GM23248 (cell line): Measurements from ENCODE around the gene GBX1. TPM values are rescaled to one million over a fixed set of nuclear protein-coding genes. Genes with fewer than 3 reads are reported as not detected.

Experiments
- DNase-seq: peaks from one replicate; pipeline ENCODE4 v3.0.0-alpha.2; 2015
- H2AFZ ChIP-seq: fragments of 200-600 bp; sonication (generic); 2 replicates; pipeline ENCODE4 v1.6.1; 2016; ENCODE audit warnings: antibody characterized with exemption
- H3F3A ChIP-seq: fragments of 200-600 bp; sonication (generic); 2 replicates; pipeline ENCODE4 v1.6.1; 2016; ENCODE audit warnings: mild to moderate bottlenecking, antibody characterized with exemption, mixed run types; ENCODE audit not compliant: insufficient read depth
- H3K27ac ChIP-seq: fragments of 200-600 bp; sonication (generic); 2 replicates; pipeline ENCODE4 v1.5.1; 2016; ENCODE audit warnings: mild to moderate bottlenecking
- H3K27me3 ChIP-seq: fragments of 200-600 bp; sonication (generic); replicated peaks from 2 replicates; pipeline ENCODE4 v1.6.1; 2016; ENCODE audit warnings: mild to moderate bottlenecking; ENCODE audit not compliant: insufficient read depth
- H3K36me3 ChIP-seq: fragments of 200-600 bp; sonication (generic); 2 replicates; pipeline ENCODE4 v1.6.1; 2016; ENCODE audit warnings: low read depth, mild to moderate bottlenecking
- H3K4me1 ChIP-seq: fragments of 200-600 bp; sonication (generic); 2 replicates; pipeline ENCODE4 v1.6.1; 2016; ENCODE audit warnings: mild to moderate bottlenecking; ENCODE audit not compliant: insufficient read depth
- H3K4me2 ChIP-seq: fragments of 200-600 bp; sonication (generic); one replicate; pipeline ENCODE4 v1.6.1; 2016; ENCODE audit warnings: mild to moderate bottlenecking; ENCODE audit not compliant: unreplicated experiment
- H3K4me3 ChIP-seq: fragments of 200-600 bp; sonication (generic); 2 replicates; pipeline ENCODE4 v1.5.1; 2016; ENCODE audit warnings: mild to moderate bottlenecking
- H3K79me2 ChIP-seq: fragments of 200-600 bp; sonication (generic); 2 replicates; pipeline ENCODE4 v1.6.1; 2016; ENCODE audit warnings: mild to moderate bottlenecking; ENCODE audit not compliant: insufficient read depth
- H3K9ac ChIP-seq: fragments of 200-600 bp; sonication (generic); 2 replicates; pipeline ENCODE4 v1.6.1; 2016; ENCODE audit warnings: mild to moderate bottlenecking
- H3K9me2 ChIP-seq: fragments of 200-600 bp; sonication (generic); 2 replicates; pipeline ENCODE4 v1.6.1; 2016; ENCODE audit warnings: mixed run types, mild to moderate bottlenecking, moderate library complexity; ENCODE audit not compliant: insufficient read depth
- H3K9me3 ChIP-seq: fragments of 200-600 bp; sonication (generic); one replicate; pipeline ENCODE4 v1.6.1; 2017; ENCODE audit warnings: low read depth
- H4K20me1 ChIP-seq: fragments of 200-600 bp; sonication (generic); 2 replicates; pipeline ENCODE4 v1.6.0; 2016; ENCODE audit not compliant: insufficient read depth
- EZH2 ChIP-seq: fragments of 200-600 bp; sonication (generic); IDR thresholded peaks from 2 replicates; pipeline ENCODE4 v1.6.1; 2018; ENCODE audit warnings: antibody characterized with exemption, mild to moderate bottlenecking; ENCODE audit not compliant: insufficient read depth, poor library complexity, severe bottlenecking
- EZH2phosphoT487 ChIP-seq: fragments of 200-600 bp; sonication (generic); IDR thresholded peaks from 2 replicates; pipeline ENCODE4 v1.6.1; 2018; ENCODE audit warnings: antibody characterized with exemption, moderate library complexity, mild to moderate bottlenecking, low read depth; ENCODE audit not compliant: insufficient read depth
- WGBS, 2 experiments: methylation state at CpG; one replicate each; pipeline ENCODE4 v1.1.6; 2015 to 2017; ENCODE audit warnings: low lambda C conversion rate in 2 of 2, low coverage in 1 of 2; ENCODE audit errors: missing lambda C conversion rate in 2 of 2; 5-methylcytosine and 5-hydroxymethylcytosine counted together
- in situ Hi-C: fragments of 300-500 bp; cut with MboI; formaldehyde crosslinking; loops from 2 replicates; pipeline ENCODE4 v1.15.0; 2020
- polyA plus RNA-seq: library from polyadenylated mRNA; unstranded; fragments of >200 nt; fragmentation: Nextera tagmentation; extraction: Ambion mirVana; gene quantifications from 2 replicates; pipeline ENCODE4 v1.2.1, GENCODE V29; 2016
- total RNA-seq: library from RNA; depleted of rRNA; stranded (reverse); fragments of >200 nt; shearing (Covaris generic); gene quantifications from 2 replicates; pipeline ENCODE4 v1.2.3, GENCODE V29; 2014

The GBX1 gene
- total and polyA plus RNA-seq, 2 experiments from 2014 or later: not detected

- WGBS, 2 experiments: 25 to 37% methylated on average over 12 to 20 of the region's 20 CpGs
- peaks cover 15% of the 10 kb centered on the region for H3K4me1 ChIP-seq
Observed at GRCh38 chr7:151110941-151111645, 56.4 kb downstream of the GBX1 start.

GRCh38 chr7:151110236-151110940 is 57.1 kb downstream of the GBX1 start:
- Histone ChIP-seq H3K9me3 (no peaks in the 10 kb centered on the region), H3K4me1 (peaks cover 16% of the 10 kb centered on the region), H3K27ac (no peak overlapping the region; the same call in 1 of the 2 replicates), H3K4me3 (no peak overlapping the region), H3K9ac (no peak overlapping the region), H3K79me2 (peaks cover 89% of the 10 kb centered on the region), H2AFZ (no peak overlapping the region), H3K36me3 (no peaks in the 10 kb centered on the region), H3K27me3 (no peaks in the 10 kb centered on the region), H3K4me2 (no peak overlapping the region), H3F3A (peaks cover 17% of the 10 kb centered on the region), H4K20me1 (no peaks in the 10 kb centered on the region), H3K9me2 (no peaks in the 10 kb centered on the region)
- in situ Hi-C loops: no loop called here
- no peak for DNase-seq
- WGBS, 2 experiments: 58 to 62% methylated on average over 11 of the region's 11 CpGs
- TF ChIP-seq EZH2phosphoT487 (no peak), EZH2 (no peak)

More at GRCh38 chr7:151110941-151111645, 56.4 kb downstream of the GBX1 start:
- no peak overlapping the region; the same call in 1 of the 2 replicates for H3K27ac ChIP-seq
- peaks cover 17% of the 10 kb centered on the region for H3F3A ChIP-seq
- H3K9me3 ChIP-seq: no peaks in the 10 kb centered on the region
- TF ChIP-seq EZH2 (no peak), EZH2phosphoT487 (no peak)
- peaks cover 91% of the 10 kb centered on the region for H3K79me2 ChIP-seq
- no peaks in the 10 kb centered on the region for H4K20me1 ChIP-seq
- no peak overlapping the region for H2AFZ ChIP-seq
- no peaks in the 10 kb centered on the region for H3K36me3 ChIP-seq
- no peak overlapping the region for H3K4me3 ChIP-seq
- H3K9me2 ChIP-seq: no peaks in the 10 kb centered on the region
- peak; percentile 86 for DNase-seq
- H3K9ac ChIP-seq: no peak overlapping the region
- in situ Hi-C loops: no loop called here
- H3K27me3 ChIP-seq: no peaks in the 10 kb centered on the region
- no peak overlapping the region for H3K4me2 ChIP-seq

GRCh38 chr7:151109094-151110048 is 58.1 kb downstream of the GBX1 start:
- Histone ChIP-seq H2AFZ (no peak overlapping the region), H3K4me2 (no peak overlapping the region), H4K20me1 (no peaks in the 10 kb centered on the region; the same call in 1 of the 2 replicates), H3F3A (peaks cover 20% of the 10 kb centered on the region), H3K4me3 (no peak overlapping the region), H3K27ac (no peak overlapping the region), H3K4me1 (peaks cover 20% of the 10 kb centered on the region), H3K9me2 (no peaks in the 10 kb centered on the region), H3K9me3 (no peaks in the 10 kb centered on the region), H3K79me2 (peaks cover 99% of the 10 kb centered on the region), H3K36me3 (no peaks in the 10 kb centered on the region), H3K9ac (no peak overlapping the region; the same call in 1 of the 2 replicates), H3K27me3 (no peaks in the 10 kb centered on the region)
- in situ Hi-C loops: no loop called here
- TF ChIP-seq EZH2phosphoT487: no peak
- no peak for TF ChIP-seq EZH2
- DNase-seq: peak; percentile 71
- 58 to 59% methylated on average over 15 of the region's 15 CpGs for WGBS, 2 experiments

GRCh38 chr7:151107882-151108281 is 59.6 kb downstream of the GBX1 start:
- in situ Hi-C loops: no loop called here
- H3K36me3 ChIP-seq: no peaks in the 10 kb centered on the region
- peaks cover 7% of the 10 kb centered on the region; the same call in 1 of the 2 replicates for H3K4me1 ChIP-seq
- DNase-seq: no peak
- no peak overlapping the region for H3K9ac ChIP-seq
- H2AFZ ChIP-seq: no peak overlapping the region
- H3K4me3 ChIP-seq: no peak overlapping the region
- H3K9me2 ChIP-seq: no peaks in the 10 kb centered on the region
- peaks cover 99% of the 10 kb centered on the region for H3K79me2 ChIP-seq
- H4K20me1 ChIP-seq: no peaks in the 10 kb centered on the region; the same call in 1 of the 2 replicates
- peaks cover 12% of the 10 kb centered on the region; the same call in 1 of the 2 replicates for H3F3A ChIP-seq
- H3K4me2 ChIP-seq: no peak overlapping the region
- H3K27ac ChIP-seq: no peak overlapping the region
- no peaks in the 10 kb centered on the region for H3K9me3 ChIP-seq
- WGBS, 2 experiments: 95 to 96% methylated on average over 9 to 10 of the region's 10 CpGs
- no peak for TF ChIP-seq EZH2phosphoT487
- TF ChIP-seq EZH2: no peak
- no peaks in the 10 kb centered on the region for H3K27me3 ChIP-seq
